ENCODE results near the gene TMEM117.

GRCh38 chr12:44299524-44299923 lies 463.6 kb downstream of the TMEM117 start:
- TF ChIP-seq CTCF (IDR thresholded peaks at IDR 0.05; ENCODE audit: low read length) (no peak), EZH2 (IDR thresholded peaks at IDR 0.05; ENCODE audit: borderline replicate concordance, low read length) (no peak)

All from OCI-LY1 (cell line).